Left hindlimb (tissue), 1 donor: ENCODE results near the gene RPS28.
"Not testable (repeated sequence)": the region's sequence is repeated elsewhere in the genome, so short reads cannot be mapped to it uniquely, and the experiment has no call there.

Experiments used
- DNase-seq: peaks from one replicate; pipeline ENCODE4 v3.0.0-alpha.2; 2018

The RPS28 gene

DNA sequence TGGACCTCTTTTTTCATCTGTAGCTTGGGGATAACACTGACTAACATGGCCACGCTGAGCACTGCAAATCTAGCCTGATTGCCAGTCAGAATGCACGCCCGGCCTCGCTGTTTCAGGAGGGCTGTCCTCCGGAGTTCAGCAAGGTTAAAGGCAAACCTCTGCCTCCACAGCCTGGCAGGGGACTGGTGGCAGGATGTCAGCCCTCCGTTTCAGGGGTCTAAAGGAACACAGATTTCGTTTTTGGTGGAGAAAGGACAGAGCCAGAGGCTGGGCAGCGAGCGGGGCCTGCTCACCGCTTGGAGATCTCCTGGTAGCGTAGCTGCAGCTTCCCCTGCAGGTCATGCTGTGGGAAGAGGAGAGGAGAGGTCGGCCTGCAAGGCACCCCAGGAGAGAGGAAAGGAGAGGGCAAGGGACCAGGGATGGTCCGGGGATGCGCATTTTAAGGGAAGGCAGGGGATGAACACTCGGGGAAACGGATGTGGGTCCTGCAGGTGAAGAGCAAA lies 681 bp upstream of the RPS28 start:
- no peak for DNase-seq

DNA sequence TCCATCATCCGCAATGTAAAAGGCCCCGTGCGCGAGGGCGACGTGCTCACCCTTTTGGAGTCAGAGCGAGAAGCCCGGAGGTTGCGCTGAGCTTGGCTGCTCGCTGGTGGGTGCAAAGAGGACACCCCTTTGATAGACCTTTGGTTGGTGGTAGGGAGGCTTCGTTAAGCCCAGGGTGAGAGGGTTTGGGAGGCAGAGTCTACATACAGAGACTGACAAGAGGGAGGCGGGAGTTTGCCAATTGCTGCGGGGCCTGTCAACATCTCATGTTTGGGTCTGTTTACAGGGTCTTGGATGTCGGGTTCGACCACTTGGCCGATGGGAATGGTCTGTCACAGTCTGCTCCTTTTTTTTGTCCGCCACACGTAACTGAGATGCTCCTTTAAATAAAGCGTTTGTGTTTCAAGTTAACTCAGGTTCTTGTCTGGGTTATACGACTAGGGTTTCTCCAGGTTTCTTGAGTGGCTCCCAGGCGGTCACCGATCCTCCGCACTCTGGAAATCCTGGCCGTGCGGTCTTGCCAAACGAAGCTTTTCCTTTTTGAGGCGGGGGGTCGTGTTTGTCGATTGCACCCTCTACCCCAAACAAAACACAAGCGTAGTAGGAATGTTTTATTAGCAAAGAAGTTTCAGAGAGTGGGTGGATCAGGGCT lies 816 bp downstream of the RPS28 start:
- DNase-seq, result no peak

- no peak for DNase-seq
Measured at GRCh38 chr19:8322638-8322997, 1.3 kb downstream of the RPS28 start.

- no peak for DNase-seq
Measured at GRCh38 chr19:8323781-8324185, 2.5 kb downstream of the RPS28 start.

DNA sequence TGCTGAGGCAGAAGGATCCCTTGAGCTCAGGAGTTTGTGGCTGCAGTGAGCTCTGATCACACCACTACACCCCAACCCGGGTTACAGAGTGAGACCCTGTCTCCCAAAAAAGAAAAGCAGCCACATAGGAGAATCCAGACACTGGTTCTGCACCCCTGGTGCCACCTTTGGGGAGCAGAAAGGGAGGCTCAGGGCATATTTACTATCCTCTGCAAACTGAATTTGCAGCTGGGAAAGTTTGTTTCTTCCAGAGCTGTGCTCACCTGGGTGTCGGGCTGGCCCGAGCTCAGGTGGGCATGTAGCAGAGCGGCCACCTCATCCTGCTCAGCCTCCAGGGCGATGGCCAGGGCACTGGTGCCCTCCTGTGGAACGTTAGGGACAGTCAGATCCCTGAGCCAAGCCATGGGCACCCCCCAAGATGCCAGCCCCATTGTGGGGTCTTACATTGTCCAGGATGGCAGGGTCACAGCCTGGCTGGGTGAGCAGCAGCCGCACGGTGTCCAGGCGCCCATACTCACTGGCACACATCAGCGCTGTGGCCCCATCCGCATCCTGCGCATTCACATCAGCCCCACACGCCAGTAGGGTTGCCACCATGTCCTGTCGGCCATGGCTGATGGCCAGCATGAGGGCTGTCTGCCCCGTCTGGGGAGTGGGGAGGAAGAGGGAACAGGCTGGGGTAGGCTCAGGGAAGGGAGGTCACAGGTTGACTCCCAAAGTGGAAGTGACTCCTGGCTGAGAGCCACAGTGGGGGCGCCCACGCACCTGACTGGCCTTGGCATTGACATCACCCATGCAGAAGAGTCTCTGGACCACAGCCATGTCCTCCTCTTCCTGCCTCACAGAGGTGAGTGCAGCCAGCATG lies 3.1 kb downstream of the RPS28 start:
- no peak for DNase-seq

DNA sequence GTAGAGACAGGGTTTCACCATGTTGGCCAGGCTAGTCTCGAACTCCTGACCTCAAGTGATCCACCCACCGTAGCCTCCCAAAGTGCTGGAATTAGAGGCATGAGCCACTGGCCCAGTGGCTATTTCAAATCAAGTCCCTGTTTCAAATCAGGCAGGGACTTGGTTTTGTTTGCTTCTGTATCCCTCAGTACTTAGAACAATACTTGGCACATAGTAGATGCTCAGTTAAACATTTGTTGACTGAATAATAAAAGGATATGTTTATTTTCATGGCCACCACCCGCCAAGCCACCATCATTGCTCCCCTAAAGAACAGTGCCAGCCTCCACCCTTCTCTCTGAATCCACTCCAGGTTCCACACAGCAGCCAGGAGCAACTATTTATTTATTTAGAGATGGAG lies 4.2 kb downstream of the RPS28 start:
- DNase-seq, result no peak

GRCh38 chr19:8329996-8330395 lies 8.7 kb downstream of the RPS28 start:
- no peak for DNase-seq

GRCh38 chr19:8331263-8331845 lies 10.1 kb downstream of the RPS28 start:
- no peak for DNase-seq

GRCh38 chr19:8332976-8333766 lies 11.9 kb downstream of the RPS28 start:
- DNase-seq, result no peak

DNA sequence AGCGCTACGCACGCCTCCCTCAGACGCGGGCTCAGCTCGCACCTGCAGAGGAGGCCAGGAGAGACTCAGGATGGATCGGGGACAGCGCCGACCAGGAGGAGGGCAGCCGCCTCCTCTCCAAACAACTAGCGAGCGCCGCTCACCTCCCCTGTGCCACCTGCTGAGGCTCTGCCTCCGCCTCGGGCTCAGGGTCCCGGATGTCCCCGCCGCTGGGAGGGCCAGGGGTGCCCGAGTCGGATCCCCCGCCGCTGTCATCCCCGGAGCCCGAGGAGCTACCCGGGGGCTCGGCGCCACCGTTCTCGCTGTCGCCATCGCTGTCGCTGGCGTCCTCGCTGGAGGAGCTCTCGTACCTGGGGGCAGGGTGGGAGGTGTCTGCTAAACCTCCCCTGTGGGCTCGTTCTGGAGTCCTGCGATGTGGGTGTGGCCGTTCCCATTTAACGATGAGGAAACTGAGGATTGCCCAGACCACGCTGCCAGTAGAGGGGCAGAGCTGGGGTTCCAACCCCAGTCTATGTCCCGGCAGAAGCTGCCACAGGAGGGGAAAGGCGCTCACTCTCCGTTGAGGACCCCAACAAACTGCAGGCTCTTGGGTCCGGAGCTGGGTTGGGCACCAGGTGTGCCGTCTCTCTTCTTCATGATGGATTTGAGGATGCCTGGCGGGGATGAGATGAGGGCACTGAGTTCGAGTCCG lies 12.6 kb downstream of the RPS28 start:
- no peak for DNase-seq

DNA sequence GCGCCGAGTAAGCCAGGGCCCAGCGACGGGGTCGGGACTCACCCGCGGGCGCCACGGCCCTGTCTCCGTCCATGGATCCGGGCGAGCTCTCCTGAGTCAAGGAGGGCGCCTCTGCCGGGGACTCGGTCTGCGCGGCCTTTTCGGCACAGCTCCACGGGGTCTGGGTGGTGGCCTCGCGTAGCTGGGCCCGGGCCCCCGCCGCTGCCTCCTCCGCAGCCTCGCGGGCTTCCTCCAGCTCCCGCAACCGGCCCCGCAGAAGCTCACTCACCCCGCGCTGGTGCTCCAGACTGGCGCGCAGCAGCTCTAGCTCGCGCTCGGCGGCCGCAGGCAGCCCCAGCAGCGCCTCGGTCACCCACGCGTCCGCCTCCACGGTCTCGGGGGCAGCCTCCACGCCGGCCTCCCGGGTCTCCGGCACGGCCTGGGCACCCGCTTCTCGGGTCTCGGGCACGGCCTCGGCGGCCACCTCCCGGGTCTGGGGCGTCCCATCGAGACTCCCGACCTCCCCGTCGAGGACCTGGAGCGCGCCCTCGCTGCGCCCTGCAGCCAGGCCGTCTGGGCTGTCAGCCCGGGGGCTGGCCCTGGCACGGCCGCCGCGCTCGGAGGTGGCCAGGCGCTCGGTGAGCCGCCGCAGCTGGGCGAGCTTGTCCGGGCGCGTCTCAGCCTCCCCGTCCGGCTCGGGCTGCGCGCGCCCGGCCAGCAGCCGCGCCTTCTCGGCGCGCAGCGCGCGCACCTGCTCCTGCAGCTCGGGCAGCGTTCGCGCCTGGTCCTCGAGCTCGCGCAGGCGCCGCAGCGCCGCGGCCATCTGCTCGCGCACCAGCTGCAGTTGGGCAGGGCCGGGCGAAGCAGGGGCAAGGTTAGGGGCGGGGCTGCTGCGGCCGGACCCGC lies 13.4 kb downstream of the RPS28 start:
- peak; percentile 75 for DNase-seq

DNA sequence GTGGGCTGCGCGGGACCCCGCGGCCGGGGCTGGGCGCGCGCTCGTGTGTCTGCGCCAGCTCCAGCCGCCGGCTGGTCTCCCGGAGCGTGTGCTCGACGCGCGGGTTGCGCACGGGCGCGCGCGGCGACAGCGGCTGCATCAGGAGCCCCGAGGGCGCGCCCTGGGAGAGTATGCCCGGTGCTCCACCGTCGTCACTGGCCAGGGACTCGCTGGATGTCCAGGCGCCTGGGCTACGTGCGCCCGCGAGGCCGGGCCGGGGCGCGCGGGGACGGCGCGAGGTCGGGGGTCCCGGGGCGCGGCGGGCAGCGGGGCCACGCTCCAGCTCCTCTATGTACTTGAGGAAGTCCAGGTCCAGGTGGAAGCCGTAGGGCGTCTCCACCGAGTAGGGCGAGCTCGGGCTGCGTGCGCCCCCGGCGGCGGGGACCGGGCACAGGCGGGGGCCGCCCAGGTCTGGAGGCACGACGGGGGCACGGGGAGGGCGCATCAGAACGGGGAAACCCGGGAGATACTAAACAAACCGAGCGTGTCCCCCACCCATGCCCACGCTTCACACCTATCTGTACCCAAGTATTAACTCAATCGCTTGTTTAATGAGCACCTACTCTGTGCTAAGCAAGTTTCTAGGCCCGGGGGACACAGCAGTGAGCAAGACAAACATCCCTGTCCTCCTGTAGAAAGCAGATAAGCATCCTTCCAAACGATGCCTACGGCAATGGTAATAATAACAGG lies 14.2 kb downstream of the RPS28 start:
- no peak for DNase-seq

DNA sequence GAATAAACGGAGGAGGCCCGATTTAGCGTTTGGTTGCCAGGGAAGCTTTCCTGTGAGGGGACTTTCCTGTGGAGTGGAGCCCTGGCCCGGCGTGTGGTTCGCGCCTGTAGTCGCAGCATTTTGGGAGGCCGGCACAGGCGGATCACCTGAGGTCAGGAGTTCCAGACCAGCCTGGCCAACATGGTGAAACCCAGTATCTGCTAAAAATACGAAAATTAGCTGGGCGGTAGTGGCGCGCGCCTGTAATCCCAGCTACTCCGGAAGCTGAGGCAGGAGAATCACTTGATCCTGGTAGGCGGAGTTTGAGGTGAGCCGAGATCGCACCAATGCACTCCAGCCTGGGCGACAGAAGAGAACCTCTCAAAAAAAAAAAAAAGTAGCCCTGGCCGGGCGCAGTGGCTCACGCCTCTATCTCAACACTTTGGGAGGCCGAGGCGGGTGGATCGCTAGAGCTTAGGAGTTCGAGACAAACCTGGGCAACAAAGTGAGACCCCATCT lies 14.8 kb downstream of the RPS28 start:
- no peak for DNase-seq

GRCh38 chr19:8336660-8337059 lies 15.4 kb downstream of the RPS28 start:
- DNase-seq, result no peak

DNA sequence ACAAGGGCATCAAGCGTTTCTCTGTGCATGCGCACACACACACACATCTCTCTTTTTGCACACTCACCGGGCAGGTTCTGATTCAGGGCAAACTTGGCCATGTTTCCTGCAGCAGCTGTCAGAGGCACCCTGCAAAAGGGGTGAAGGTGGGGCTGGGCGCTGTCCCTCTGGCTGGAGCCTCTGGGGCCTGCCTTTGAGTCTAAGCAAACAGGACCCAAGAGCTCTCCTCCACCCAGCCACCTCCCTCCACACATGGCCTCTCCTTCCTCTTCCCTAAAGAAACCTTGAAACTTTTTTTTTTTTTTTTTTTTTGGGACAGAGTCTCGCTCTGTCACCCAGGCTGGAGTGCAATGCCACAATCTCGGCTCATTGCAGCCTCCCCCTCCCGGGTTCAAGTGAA lies 16.4 kb downstream of the RPS28 start:
- no peak for DNase-seq

GRCh38 chr19:8338835-8339234 lies 17.5 kb downstream of the RPS28 start:
- DNase-seq, result no peak

DNA sequence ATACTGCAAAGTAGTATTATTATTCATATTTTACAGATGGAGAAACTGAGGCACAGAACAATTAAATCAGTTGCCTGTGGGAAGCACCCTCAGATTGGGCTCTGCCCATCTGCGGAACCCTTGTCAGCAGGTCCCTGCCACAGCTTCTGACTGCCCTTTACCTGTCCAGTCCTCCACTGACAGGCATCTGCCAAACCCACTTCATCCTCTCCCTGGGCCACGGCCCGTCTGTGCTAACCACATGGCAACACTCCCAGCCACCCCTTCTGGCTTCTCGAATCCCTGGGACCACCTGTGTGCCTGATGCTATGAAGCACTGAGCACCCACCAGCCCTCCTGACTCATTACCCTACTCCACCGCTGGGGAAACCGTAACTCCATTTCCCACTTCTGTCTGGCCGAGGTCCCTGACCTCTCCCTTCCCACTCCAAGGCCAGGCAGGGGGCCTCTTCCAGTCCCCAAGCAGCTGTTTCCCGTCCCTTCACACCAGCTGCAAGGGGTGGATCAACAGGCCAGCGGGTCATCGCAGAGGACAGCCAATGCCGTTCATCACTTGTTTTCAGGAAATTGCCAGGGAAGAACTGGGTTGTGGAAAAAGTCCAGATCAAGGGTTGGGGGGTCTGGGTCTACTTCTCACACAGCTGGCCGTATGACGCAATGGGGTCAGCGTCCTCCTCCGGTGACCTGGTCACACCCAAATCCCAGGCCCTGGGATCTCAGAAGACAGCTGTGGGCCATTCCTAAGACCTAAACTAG lies 19.2 kb downstream of the RPS28 start:
- no peak for DNase-seq

- not testable (repeated sequence) for DNase-seq
Measured at GRCh38 chr19:8341504-8341903, 20.2 kb downstream of the RPS28 start.

DNA sequence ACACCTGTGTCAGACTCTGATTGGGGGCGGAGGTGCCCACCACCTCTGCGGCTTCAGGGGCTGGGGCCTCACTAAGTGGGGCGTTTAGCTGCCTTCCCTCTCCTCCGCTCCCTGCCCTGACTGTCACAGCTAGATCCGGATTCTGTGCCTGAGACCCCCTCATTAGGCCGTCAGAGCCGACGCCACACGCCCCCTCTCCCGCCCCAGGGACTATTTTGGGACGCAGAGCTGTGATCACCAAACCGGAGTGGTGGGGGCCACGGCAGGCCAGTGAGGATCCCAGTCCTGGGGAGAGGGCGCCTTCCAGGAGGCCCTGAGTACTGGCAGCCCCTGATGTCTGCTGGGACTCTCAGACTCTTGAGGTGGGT lies 21.0 kb downstream of the RPS28 start:
- no peak for DNase-seq
